Stimulated activated naive B cell treated with anti-CD40 and anti-IgM and Interleukin-4, amounts not matched to agents 10 μg/mL and 1 μg/mL and 100 μg/mL, for 72 hours (primary cell): ENCODE measurements around the gene FBXL19.

Source experiments
- ATAC-seq, 2 donors: fragments of 150-1000 bp; cut with Tn5 transposase; replicated peaks; 2 replicates each; pipeline ENCODE4 v1.10.0; 2021; ENCODE audit warnings: moderate library complexity in 1 of 2
- DNase-seq: peaks from one replicate; pipeline ENCODE4 v3.0.0; 2021
- H3K27ac Mint-ChIP-seq: one replicate; pipeline ENCODE4 v1.8.0; 2022; ENCODE audit warnings: mild to moderate bottlenecking, mixed read lengths
- H3K27me3 Mint-ChIP-seq, 2 donors: one replicate each; pipeline ENCODE4 v1.8.0; 2022; ENCODE audit warnings: mixed read lengths in 2 of 2
- H3K36me3 Mint-ChIP-seq, 2 donors: one replicate each; pipeline ENCODE4 v1.8.0; 2022; ENCODE audit warnings: mixed read lengths in 2 of 2, mild to moderate bottlenecking in 1 of 2
- H3K4me1 Mint-ChIP-seq, 2 donors: one replicate each; pipeline ENCODE4 v1.8.0; 2022; ENCODE audit warnings: mixed read lengths in 2 of 2, mild to moderate bottlenecking in 1 of 2
- H3K4me3 Mint-ChIP-seq, 2 donors: one replicate each; pipeline ENCODE4 v1.8.0; 2022; ENCODE audit warnings: mild to moderate bottlenecking in 2 of 2, mixed read lengths in 2 of 2, moderate library complexity in 1 of 2
- H3K9me3 Mint-ChIP-seq, 2 donors: one replicate each; pipeline ENCODE4 v1.8.0; 2022; ENCODE audit warnings: mixed read lengths in 2 of 2, mild to moderate bottlenecking in 1 of 2

The FBXL19 gene, protein sequence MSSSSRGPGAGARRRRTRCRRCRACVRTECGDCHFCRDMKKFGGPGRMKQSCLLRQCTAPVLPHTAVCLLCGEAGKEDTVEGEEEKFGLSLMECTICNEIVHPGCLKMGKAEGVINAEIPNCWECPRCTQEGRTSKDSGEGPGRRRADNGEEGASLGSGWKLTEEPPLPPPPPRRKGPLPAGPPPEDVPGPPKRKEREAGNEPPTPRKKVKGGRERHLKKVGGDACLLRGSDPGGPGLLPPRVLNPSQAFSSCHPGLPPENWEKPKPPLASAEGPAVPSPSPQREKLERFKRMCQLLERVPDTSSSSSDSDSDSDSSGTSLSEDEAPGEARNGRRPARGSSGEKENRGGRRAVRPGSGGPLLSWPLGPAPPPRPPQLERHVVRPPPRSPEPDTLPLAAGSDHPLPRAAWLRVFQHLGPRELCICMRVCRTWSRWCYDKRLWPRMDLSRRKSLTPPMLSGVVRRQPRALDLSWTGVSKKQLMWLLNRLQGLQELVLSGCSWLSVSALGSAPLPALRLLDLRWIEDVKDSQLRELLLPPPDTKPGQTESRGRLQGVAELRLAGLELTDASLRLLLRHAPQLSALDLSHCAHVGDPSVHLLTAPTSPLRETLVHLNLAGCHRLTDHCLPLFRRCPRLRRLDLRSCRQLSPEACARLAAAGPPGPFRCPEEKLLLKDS

DNA sequence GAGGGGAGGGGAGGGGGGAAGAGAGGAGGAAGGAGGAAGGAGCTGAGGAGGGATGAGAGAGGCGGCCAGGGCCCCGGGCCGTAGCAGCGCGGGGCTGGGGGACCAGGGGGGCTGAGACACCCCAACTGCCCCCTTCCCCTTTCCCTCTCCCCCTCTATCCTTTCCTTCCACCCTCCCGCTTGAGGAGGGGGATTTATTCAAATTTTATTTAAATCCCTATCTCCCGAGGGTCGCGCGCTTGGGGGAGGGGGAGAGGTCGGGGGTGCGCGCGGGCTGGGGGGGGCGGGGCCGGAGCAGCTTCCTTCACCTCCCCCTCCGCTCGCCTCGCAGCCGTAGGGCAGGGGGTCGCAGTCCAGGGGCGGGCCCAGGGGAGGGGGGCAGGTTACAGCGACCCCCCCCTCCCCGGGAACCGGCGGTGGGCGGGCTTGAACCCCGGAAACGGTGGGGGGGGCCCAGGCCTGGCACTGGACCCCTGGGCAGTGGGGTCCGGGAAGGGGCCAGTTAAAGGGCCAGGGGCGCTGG, at the start of gene FBXL19:
TSS of gene FBXL19 (plus strand) at position 19 of the 522 bp plus-strand sequence. CDS start 2,183 bp downstream, outside the sequence.
- DNase-seq (no peak), ATAC-seq (peak in 1 of 2 donors; percentile 2)

DNA sequence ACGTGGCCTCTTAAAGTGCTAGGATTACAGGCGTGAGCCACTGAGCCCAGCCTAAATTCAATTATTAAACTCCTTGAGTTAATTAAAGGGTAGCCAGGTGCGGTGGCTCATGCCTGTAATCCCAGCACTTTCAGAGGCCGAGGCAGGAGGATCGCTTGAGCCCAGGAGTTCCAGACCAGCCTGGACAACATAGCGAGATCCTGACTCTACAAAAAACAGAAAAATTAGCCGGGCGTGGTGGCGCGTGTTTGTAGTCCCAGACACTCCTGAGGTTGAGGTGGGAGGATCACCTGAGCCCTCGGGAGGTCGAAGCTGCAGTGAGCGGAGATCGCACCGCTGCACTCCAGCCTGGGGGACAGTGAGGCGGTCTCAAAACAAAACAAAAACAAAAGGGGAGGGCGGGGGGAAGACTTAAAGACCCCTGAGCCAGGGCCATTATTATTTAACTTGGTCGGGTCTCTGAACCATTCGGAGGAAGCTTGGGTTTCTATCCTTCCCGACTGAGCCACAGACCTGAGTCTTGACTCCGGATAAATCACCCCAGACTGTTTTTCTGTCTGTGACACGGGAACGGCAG, 49.0 kb upstream of the FBXL19 start:
- ATAC-seq (no peak), DNase-seq (no peak)
- Mint-ChIP-seq H3K4me3 (peak overlapping the region; percentile 96 to 99), H3K4me1 (peaks cover 33 to 45% of the 10 kb centered on the region in 2 donors), H3K27ac (peak overlapping the region; percentile 98), H3K27me3 (no peaks in the 10 kb centered on the region), H3K9me3 (no peaks in the 10 kb centered on the region), H3K36me3 (peaks cover 18 to 31% of the 10 kb centered on the region in 2 donors)

More for the DNA sequence above, at the start of gene FBXL19:
- Mint-ChIP-seq H3K9me3 (no peaks in the 10 kb centered on the region), H3K4me1 (peaks cover 27 to 44% of the 10 kb centered on the region in 2 donors), H3K36me3 (peaks cover 3 to 22% of the 10 kb centered on the region in 2 donors), H3K27me3 (no peaks in the 10 kb centered on the region), H3K4me3 (peak within 1 kb of the TSS; percentile 96 to 99), H3K27ac (peak within 1 kb of the TSS; percentile 100)

- peaks cover 33 to 45% of the 10 kb centered on the region in 2 donors for H3K4me1 Mint-ChIP-seq
- ATAC-seq, result peak; percentile 82 to 89
Measured at GRCh38 chr16:30874821-30875717, 48.3 kb upstream of the FBXL19 start.

DNA sequence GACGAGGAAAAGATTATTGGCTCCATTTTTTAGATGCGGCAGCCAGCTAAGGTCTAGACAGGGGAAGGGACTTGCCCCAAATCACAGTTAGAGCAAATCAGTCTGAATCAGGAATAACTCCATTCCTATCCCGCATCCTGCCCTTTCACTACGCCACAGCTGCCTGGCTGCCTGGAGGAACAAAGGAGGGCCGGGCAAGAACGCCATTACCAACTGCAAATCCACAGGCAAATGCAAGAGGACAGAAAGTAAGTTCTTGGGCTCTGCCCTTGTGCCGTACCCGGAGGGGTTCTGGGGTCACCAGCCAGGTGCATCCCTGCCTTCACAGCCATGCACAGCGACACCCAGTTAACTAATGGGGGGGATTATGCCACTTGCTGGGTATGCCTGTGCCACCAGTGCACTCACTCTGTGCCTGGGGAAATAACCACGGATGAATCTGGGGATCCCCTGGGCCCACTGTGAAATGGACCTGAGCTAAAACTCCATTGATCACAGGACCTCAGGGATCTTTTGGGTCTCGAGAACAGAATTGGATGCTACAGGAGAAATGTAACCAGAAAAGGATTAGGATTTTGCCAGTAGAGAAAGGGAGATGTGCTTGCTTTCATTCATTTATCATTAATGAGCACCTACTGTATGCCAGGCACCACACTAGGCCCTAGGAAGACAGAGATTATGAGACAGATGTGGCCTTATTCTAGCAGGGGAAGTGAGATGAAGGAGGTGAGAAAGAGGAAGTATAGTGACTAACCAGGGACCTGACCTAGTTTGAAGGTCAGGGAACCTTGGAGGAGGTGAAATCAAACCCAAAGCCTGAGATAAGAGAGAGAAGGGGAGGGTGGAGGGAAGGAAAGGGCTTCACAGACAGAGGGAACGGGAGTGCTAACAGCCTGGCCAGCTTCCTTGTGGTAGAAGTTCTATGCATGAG, 47.2 kb upstream of the FBXL19 start:
- Mint-ChIP-seq H3K27me3 (no peaks in the 10 kb centered on the region), H3K4me3 (peak overlapping the region; percentile 96 to 99), H3K36me3 (peaks cover 21 to 34% of the 10 kb centered on the region in 2 donors), H3K4me1 (peaks cover 32 to 45% of the 10 kb centered on the region in 2 donors), H3K27ac (peak overlapping the region; percentile 98), H3K9me3 (no peaks in the 10 kb centered on the region)
- peak; percentile 72 to 77 for ATAC-seq
- peak; percentile 57 for DNase-seq

More at GRCh38 chr16:30874821-30875717, 48.3 kb upstream of the FBXL19 start:
- Mint-ChIP-seq H3K36me3 (peaks cover 18 to 31% of the 10 kb centered on the region in 2 donors), H3K9me3 (no peaks in the 10 kb centered on the region), H3K4me3 (peak overlapping the region; percentile 96 to 99), H3K27me3 (no peaks in the 10 kb centered on the region), H3K27ac (peak overlapping the region; percentile 98)
- DNase-seq, result peak; percentile 93

DNA sequence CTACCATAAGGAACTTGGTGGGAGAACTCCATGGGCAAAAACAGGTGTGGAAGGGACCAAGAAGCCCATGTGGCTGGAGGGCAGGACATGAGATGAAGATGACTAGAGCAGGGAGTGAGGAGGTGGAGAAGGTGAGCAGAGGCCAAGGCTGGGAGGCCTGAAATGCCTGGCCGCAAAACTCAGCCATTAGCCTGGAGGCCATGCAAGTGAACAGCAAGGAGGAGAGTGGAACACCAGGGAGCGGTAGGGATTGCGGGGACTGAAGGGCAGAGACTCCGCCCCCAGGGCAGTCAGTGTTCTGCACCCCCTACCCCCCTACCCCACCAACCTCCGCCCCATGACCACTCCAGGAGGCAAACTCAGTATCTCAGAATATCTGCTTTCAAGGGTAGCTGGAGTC, 46.5 kb upstream of the FBXL19 start:
- Mint-ChIP-seq H3K4me3 (peak overlapping the region; percentile 96 to 99), H3K27ac (peak overlapping the region; percentile 98), H3K36me3 (peaks cover 25 to 40% of the 10 kb centered on the region in 2 donors), H3K4me1 (peaks cover 32 to 47% of the 10 kb centered on the region in 2 donors), H3K9me3 (no peaks in the 10 kb centered on the region), H3K27me3 (no peaks in the 10 kb centered on the region)
- no peak for DNase-seq
- ATAC-seq, result no peak

GRCh38 chr16:30882429-30883310, 40.7 kb upstream of the FBXL19 start:
- DNase-seq (no peak), ATAC-seq (no peak)
- Mint-ChIP-seq H3K4me1 (peaks cover 24 to 48% of the 10 kb centered on the region in 2 donors), H3K27ac (peak overlapping the region; percentile 70), H3K36me3 (peaks cover 30 to 53% of the 10 kb centered on the region in 2 donors), H3K27me3 (no peaks in the 10 kb centered on the region), H3K9me3 (no peaks in the 10 kb centered on the region), H3K4me3 (no peak overlapping the region)

GRCh38 chr16:30884760-30885159, 38.6 kb upstream of the FBXL19 start:
- peak; percentile 97 to 99 for ATAC-seq
- peak overlapping the region; percentile 45 to 63 for H3K4me3 Mint-ChIP-seq

DNA sequence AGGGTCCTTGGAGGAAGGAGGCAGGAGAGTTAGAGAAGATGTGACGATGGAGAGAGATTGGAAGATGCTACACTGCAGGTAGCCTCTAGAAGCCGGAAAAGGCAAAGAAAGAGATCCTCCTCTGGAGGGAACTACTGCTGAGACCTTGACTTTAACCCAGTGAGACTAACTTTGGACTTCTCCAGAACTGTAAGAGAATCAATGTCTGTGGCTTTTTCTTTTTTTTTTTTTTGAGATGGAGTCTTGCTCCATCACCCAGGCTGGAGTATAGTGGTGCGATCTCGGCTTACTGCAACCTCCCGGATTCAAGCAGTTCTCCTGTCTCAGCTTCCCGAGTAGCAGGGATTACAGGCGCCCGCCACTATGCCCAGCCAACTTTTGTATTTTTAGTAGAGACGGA, 38.2 kb upstream of the FBXL19 start:
- DNase-seq, result no peak
- Mint-ChIP-seq H3K27ac (peak overlapping the region; percentile 33), H3K36me3 (peaks cover 41 to 61% of the 10 kb centered on the region in 2 donors), H3K9me3 (no peaks in the 10 kb centered on the region), H3K4me3 (peak overlapping the region; percentile 45 to 63), H3K4me1 (peaks cover 24 to 54% of the 10 kb centered on the region in 2 donors), H3K27me3 (no peaks in the 10 kb centered on the region)
- peak; percentile 12 to 27 for ATAC-seq

More at GRCh38 chr16:30884760-30885159, 38.6 kb upstream of the FBXL19 start:
- H3K9me3 Mint-ChIP-seq, result no peaks in the 10 kb centered on the region
- H3K36me3 Mint-ChIP-seq, result peaks cover 38 to 57% of the 10 kb centered on the region in 2 donors
- H3K27ac Mint-ChIP-seq, result peak overlapping the region; percentile 33
- H3K4me1 Mint-ChIP-seq, result peaks cover 24 to 51% of the 10 kb centered on the region in 2 donors
- peak; percentile 44 for DNase-seq
- H3K27me3 Mint-ChIP-seq, result no peaks in the 10 kb centered on the region

- H3K27ac Mint-ChIP-seq, result no peak overlapping the region
- H3K36me3 Mint-ChIP-seq, result peaks cover 39 to 57% of the 10 kb centered on the region in 2 donors
- no peaks in the 10 kb centered on the region for H3K9me3 Mint-ChIP-seq
- ATAC-seq, result no peak
- no peak for DNase-seq
- H3K4me3 Mint-ChIP-seq, result no peak overlapping the region
- H3K27me3 Mint-ChIP-seq, result no peaks in the 10 kb centered on the region
- peaks cover 24 to 54% of the 10 kb centered on the region in 2 donors for H3K4me1 Mint-ChIP-seq
Measured at GRCh38 chr16:30886145-30886544, 37.2 kb upstream of the FBXL19 start.

GRCh38 chr16:30887927-30888326, 35.4 kb upstream of the FBXL19 start:
- no peak for ATAC-seq
- H3K4me3 Mint-ChIP-seq, result no peak overlapping the region
- peaks cover 37 to 52% of the 10 kb centered on the region in 2 donors for H3K36me3 Mint-ChIP-seq
- H3K9me3 Mint-ChIP-seq, result no peaks in the 10 kb centered on the region
- no peaks in the 10 kb centered on the region for H3K27me3 Mint-ChIP-seq
- DNase-seq, result no peak
- peaks cover 22 to 47% of the 10 kb centered on the region in 2 donors for H3K4me1 Mint-ChIP-seq
- no peak overlapping the region for H3K27ac Mint-ChIP-seq

DNA sequence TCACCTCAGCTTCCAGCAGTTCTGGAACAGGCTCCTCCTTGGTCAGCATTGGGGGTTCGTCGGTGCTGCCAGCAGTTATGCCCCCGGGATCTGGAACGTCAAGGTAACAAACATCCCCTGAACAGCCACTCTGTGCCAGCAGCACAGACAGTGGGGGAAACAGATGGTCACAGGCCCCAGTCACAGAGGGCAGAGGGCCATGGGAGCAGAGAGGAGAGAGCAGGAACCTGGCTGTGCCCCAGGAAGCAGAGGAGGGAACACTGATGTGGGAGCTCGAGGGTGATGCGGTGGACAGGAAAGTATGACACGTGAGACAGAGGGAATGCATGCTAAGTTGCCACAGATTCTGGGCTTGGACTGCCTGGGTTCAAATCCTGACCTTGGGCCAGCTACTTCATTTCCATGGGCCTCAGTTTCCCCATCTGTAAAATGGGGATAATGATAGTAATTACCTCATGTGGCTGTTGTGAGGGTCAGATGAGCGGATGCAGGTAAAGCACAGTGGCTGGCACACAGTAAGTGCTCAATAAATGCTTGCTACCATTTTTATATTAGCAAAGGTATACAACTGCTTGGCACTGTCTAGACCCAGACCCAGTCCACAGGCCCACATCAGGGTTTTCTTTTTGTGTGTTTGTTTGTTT, 34.4 kb upstream of the FBXL19 start:
- ATAC-seq (no peak), DNase-seq (no peak)
- Mint-ChIP-seq H3K36me3 (peaks cover 36 to 54% of the 10 kb centered on the region in 2 donors), H3K9me3 (no peaks in the 10 kb centered on the region), H3K27ac (no peak overlapping the region), H3K27me3 (no peaks in the 10 kb centered on the region), H3K4me3 (no peak overlapping the region), H3K4me1 (peaks cover 24 to 49% of the 10 kb centered on the region in 2 donors)
